Trophoblast cell (in vitro differentiated cells and primary cell): Measurements from ENCODE around the gene MAML3.

Experiments
- DNase-seq, 2 donors: peaks; one replicate each; pipeline ENCODE4 v3.0.0-alpha.2; 2016
- H2AFZ ChIP-seq: 2 replicates; pipeline ENCODE4 v1.6.1; 2013; ENCODE audit warnings: low read length, moderate library complexity, mild to moderate bottlenecking; ENCODE audit not compliant: insufficient read depth, poor library complexity
- H2AK5ac ChIP-seq: 2 replicates; pipeline ENCODE4 v1.6.1; 2013; ENCODE audit warnings: mild to moderate bottlenecking, low read length
- H2BK120ac ChIP-seq: 2 replicates; pipeline ENCODE4 v1.6.1; 2013; ENCODE audit warnings: low read length, mild to moderate bottlenecking, moderate library complexity; ENCODE audit not compliant: insufficient read depth, poor library complexity
- H2BK12ac ChIP-seq: 2 replicates; pipeline ENCODE4 v1.6.1; 2013; ENCODE audit warnings: mild to moderate bottlenecking, low read length, moderate library complexity
- H2BK5ac ChIP-seq: 2 replicates; pipeline ENCODE4 v1.6.1; 2013; ENCODE audit warnings: low read length, low read depth, moderate library complexity, mild to moderate bottlenecking; ENCODE audit not compliant: poor library complexity
- H3K14ac ChIP-seq: 2 replicates; pipeline ENCODE4 v1.6.1; 2013; ENCODE audit warnings: mild to moderate bottlenecking, low read length
- H3K18ac ChIP-seq: 2 replicates; pipeline ENCODE4 v1.6.1; 2013; ENCODE audit warnings: mild to moderate bottlenecking, low read length
- H3K23ac ChIP-seq: 2 replicates; pipeline ENCODE4 v1.6.1; 2013; ENCODE audit warnings: low read length
- H3K27ac ChIP-seq: 2 replicates; pipeline ENCODE4 v1.5.1; 2013; ENCODE audit warnings: low read depth, mild to moderate bottlenecking, inconsistent platforms, low read length, moderate library complexity
- H3K27me3 ChIP-seq: 2 replicates; pipeline ENCODE4 v1.6.1; 2013; ENCODE audit warnings: inconsistent platforms, mild to moderate bottlenecking, low read length, moderate library complexity; ENCODE audit not compliant: insufficient read depth
- H3K36me3 ChIP-seq, 2 experiments: 1 replicate in 1 of 2; 2 replicates in 1 of 2; pipeline ENCODE4 v1.6.1; 2013; ENCODE audit warnings: low read length in 2 of 2, mild to moderate bottlenecking in 2 of 2, moderate library complexity in 1 of 2; ENCODE audit not compliant: insufficient read depth in 2 of 2, control insufficient read depth in 1 of 2
- H3K4ac ChIP-seq: 2 replicates; pipeline ENCODE4 v1.6.1; 2013; ENCODE audit warnings: low read depth, mild to moderate bottlenecking, low read length, moderate library complexity
- H3K4me1 ChIP-seq, 2 experiments: 1 replicate in 1 of 2; 2 replicates in 1 of 2; pipeline ENCODE4 v1.6.1; 2013; ENCODE audit warnings: low read length in 2 of 2, mild to moderate bottlenecking in 2 of 2, moderate library complexity in 1 of 2; ENCODE audit not compliant: insufficient read depth in 2 of 2, control insufficient read depth in 1 of 2
- H3K4me2 ChIP-seq: 2 replicates; pipeline ENCODE4 v1.6.1; 2013; ENCODE audit warnings: inconsistent platforms, mild to moderate bottlenecking, low read length, moderate library complexity
- H3K4me3 ChIP-seq: 2 replicates; pipeline ENCODE4 v1.5.1; 2013; ENCODE audit warnings: mild to moderate bottlenecking, low read depth, low read length, inconsistent platforms
- H3K79me1 ChIP-seq: one replicate; pipeline ENCODE4 v1.6.1; 2013; ENCODE audit warnings: low read length
- H3K79me2 ChIP-seq: 2 replicates; pipeline ENCODE4 v1.6.1; 2013; ENCODE audit warnings: low read length, mild to moderate bottlenecking; ENCODE audit not compliant: control insufficient read depth, insufficient read depth, poor library complexity
- H3K9ac ChIP-seq: 2 replicates; pipeline ENCODE4 v1.6.1; 2013; ENCODE audit warnings: mild to moderate bottlenecking, low read length
- H3K9me3 ChIP-seq: 2 replicates; pipeline ENCODE4 v1.6.1; 2013; ENCODE audit warnings: low read depth, mild to moderate bottlenecking, control low read depth, inconsistent platforms, low read length; ENCODE audit not compliant: insufficient read depth
- H4K12ac ChIP-seq: 2 replicates; pipeline ENCODE4 v1.6.1; 2013; ENCODE audit warnings: low read depth, mild to moderate bottlenecking, low read length, moderate library complexity
- H4K8ac ChIP-seq: 2 replicates; pipeline ENCODE4 v1.6.1; 2013; ENCODE audit warnings: low read depth, mild to moderate bottlenecking, low read length, moderate library complexity
- H4K91ac ChIP-seq: one replicate; pipeline ENCODE4 v1.6.1; 2013; ENCODE audit warnings: low read depth, mild to moderate bottlenecking, low read length, moderate library complexity
- WGBS: extraction: QIAGEN DNeasy Blood & Tissue Kit; methylation state at CpG from one replicate; pipeline ENCODE4 v1.1.7; 2013; ENCODE audit warnings: missing lambda C conversion rate; ENCODE audit not compliant: insufficient read length, insufficient coverage; ENCODE audit errors: extremely low coverage; 5-methylcytosine and 5-hydroxymethylcytosine counted together

The MAML3 gene

GRCh38 chr4:140028676-140029517, 125.1 kb downstream of the MAML3 start:
- no peaks in the 10 kb centered on the region for H3K27me3 ChIP-seq
- no peak overlapping the region for H3K9ac ChIP-seq
- H3K4me2 ChIP-seq = no peak overlapping the region
- H2AK5ac ChIP-seq = no peak overlapping the region
- no peak overlapping the region for H4K91ac ChIP-seq
- H3K27ac ChIP-seq = no peak overlapping the region
- H3K4ac ChIP-seq = no peak overlapping the region
- H2AFZ ChIP-seq = peak overlapping the region; percentile 17
- no peaks in the 10 kb centered on the region for H3K79me2 ChIP-seq
- no peak overlapping the region for H2BK5ac ChIP-seq
- H3K4me3 ChIP-seq = no peak overlapping the region
- H2BK120ac ChIP-seq = no peak overlapping the region
- H4K12ac ChIP-seq = no peak overlapping the region
- no peaks in the 10 kb centered on the region for H3K9me3 ChIP-seq
- H4K8ac ChIP-seq = no peak overlapping the region
- no peaks in the 10 kb centered on the region for H3K36me3 ChIP-seq
- H3K4me1 ChIP-seq = no peaks in the 10 kb centered on the region
- no peaks in the 10 kb centered on the region for H3K79me1 ChIP-seq
- no peak for DNase-seq
- no peak overlapping the region for H2BK12ac ChIP-seq
- H3K23ac ChIP-seq = no peak overlapping the region
- H3K14ac ChIP-seq = no peak overlapping the region
- no CpG with 5 or more reads among the region's 6 CpGs for WGBS
- H3K18ac ChIP-seq = no peak overlapping the region

DNA sequence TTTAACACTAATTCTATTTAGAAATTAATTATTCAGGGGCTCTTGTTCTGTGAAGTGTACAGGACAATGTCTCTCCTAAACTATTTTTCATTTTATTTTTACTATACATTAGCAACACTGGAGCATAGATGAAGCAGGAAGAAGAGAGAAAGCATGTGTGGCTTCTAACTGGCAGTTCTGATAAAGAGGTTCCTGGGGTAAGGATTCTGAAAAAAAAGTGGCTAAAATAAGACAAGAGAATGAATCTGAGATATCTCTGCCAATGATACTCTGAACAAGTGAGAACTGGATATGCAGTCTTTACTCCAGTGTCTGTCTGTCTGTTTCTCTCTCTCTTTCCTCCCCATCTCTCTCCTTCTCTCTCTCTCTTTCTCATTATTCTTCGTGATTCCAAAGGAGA, 125.9 kb downstream of the MAML3 start:
- no peak overlapping the region for H3K14ac ChIP-seq
- H2AFZ ChIP-seq = no peak overlapping the region

DNA sequence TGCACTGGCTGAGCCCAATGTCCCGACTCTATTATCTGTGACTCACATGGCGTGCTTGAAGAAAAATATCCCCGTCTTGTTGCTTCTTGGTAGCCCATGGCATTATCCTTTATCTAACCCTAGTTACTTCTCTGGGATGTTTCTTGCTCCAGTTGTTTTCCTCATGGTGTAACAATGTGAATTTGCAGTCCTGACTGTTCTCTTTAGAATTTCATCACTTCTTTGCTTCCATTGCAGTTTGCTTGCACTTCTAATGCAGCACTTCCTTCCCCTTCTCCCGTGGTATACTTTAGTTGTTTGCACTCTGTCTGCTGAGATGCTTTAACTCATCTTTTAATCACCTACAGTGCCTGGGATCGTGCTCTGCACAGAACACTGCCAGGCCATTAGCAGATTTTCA, 126.9 kb downstream of the MAML3 start:
- H2AK5ac ChIP-seq = no peak overlapping the region
- no peak overlapping the region for H3K4me2 ChIP-seq
- H3K14ac ChIP-seq = no peak overlapping the region
- H4K8ac ChIP-seq = no peak overlapping the region
- H2AFZ ChIP-seq = no peak overlapping the region
- no peak overlapping the region for H3K9ac ChIP-seq
- H3K79me1 ChIP-seq = no peaks in the 10 kb centered on the region
- H3K27ac ChIP-seq = no peak overlapping the region
- no peak overlapping the region for H3K4me3 ChIP-seq
- no peak overlapping the region for H2BK12ac ChIP-seq
- H3K18ac ChIP-seq = no peak overlapping the region
- WGBS = no CpG with 5 or more reads among the region's 5 CpGs
- no peak overlapping the region for H4K91ac ChIP-seq
- H2BK120ac ChIP-seq = no peak overlapping the region
- no peaks in the 10 kb centered on the region for H3K27me3 ChIP-seq
- H3K9me3 ChIP-seq = no peaks in the 10 kb centered on the region
- H3K23ac ChIP-seq = no peak overlapping the region
- no peaks in the 10 kb centered on the region for H3K79me2 ChIP-seq
- no peak overlapping the region for H3K4ac ChIP-seq
- DNase-seq = peak in 1 of 2 donors; percentile 22
- no peaks in the 10 kb centered on the region for H3K36me3 ChIP-seq
- H2BK5ac ChIP-seq = no peak overlapping the region
- no peak overlapping the region for H4K12ac ChIP-seq
- no peaks in the 10 kb centered on the region for H3K4me1 ChIP-seq

More for the DNA sequence above, 125.9 kb downstream of the MAML3 start:
- Histone ChIP-seq H4K12ac (no peak overlapping the region), H3K79me1 (no peaks in the 10 kb centered on the region), H3K18ac (no peak overlapping the region), H3K27me3 (no peaks in the 10 kb centered on the region), H3K23ac (no peak overlapping the region), H3K4me1 (no peaks in the 10 kb centered on the region), H2AK5ac (no peak overlapping the region), H2BK12ac (no peak overlapping the region), H3K36me3 (no peaks in the 10 kb centered on the region), H3K9ac (no peak overlapping the region), H3K4ac (no peak overlapping the region), H3K27ac (no peak overlapping the region), H2BK5ac (no peak overlapping the region), H3K4me3 (no peak overlapping the region), H3K9me3 (no peaks in the 10 kb centered on the region), H4K91ac (no peak overlapping the region), H3K4me2 (no peak overlapping the region), H3K79me2 (no peaks in the 10 kb centered on the region), H4K8ac (no peak overlapping the region), H2BK120ac (no peak overlapping the region)
- DNase-seq = no peak
- WGBS = no CpG with 5 or more reads among the region's 1 CpG

- Histone ChIP-seq H4K8ac (no peak overlapping the region), H3K9me3 (no peaks in the 10 kb centered on the region), H3K23ac (no peak overlapping the region), H2AK5ac (no peak overlapping the region), H3K4me2 (no peak overlapping the region), H3K14ac (no peak overlapping the region), H4K91ac (no peak overlapping the region), H3K27me3 (no peaks in the 10 kb centered on the region), H3K9ac (no peak overlapping the region), H2BK12ac (no peak overlapping the region), H3K79me2 (no peaks in the 10 kb centered on the region), H3K79me1 (no peaks in the 10 kb centered on the region), H3K18ac (no peak overlapping the region), H2BK5ac (no peak overlapping the region), H4K12ac (no peak overlapping the region), H2AFZ (no peak overlapping the region), H3K4me1 (no peaks in the 10 kb centered on the region), H3K4ac (no peak overlapping the region), H3K4me3 (no peak overlapping the region), H2BK120ac (no peak overlapping the region), H3K27ac (no peak overlapping the region), H3K36me3 (no peaks in the 10 kb centered on the region)
- DNase-seq = no peak
- WGBS = no CpG with 5 or more reads among the region's 6 CpGs
Measured at GRCh38 chr4:140025470-140025869, 128.5 kb downstream of the MAML3 start.
